ENCODE results near the gene TXNDC16. TPM values are rescaled to one million over a fixed set of nuclear protein-coding genes. Genes with fewer than 3 reads are reported as not detected.
A peak's percentile ranks its signal among the peaks of the same experiment; 100 is the strongest.

Gene TXNDC16
- total RNA-seq, 1 donor from 2014 or later: 1.7 TPM

- Histone ChIP-seq H3K27me3 (ENCODE audit: insufficient read depth, low read length) (no peaks in the 10 kb centered on the region), H3K9ac (ENCODE audit: low read length) (no peak overlapping the region), H3K9me3 (ENCODE audit: insufficient read depth, low read depth, low read length) (no peaks in the 10 kb centered on the region), H4K20me1 (ENCODE audit: insufficient read depth, low read length) (no peaks in the 10 kb centered on the region), H3K36me3 (ENCODE audit: insufficient read depth, low read length) (no peaks in the 10 kb centered on the region), H2AFZ (ENCODE audit: low read depth, low read length) (no peak overlapping the region), H3K79me2 (ENCODE audit: insufficient read depth, low read length) (no peaks in the 10 kb centered on the region), H3K4me3 (ENCODE audit: insufficient read depth, low read depth, low read length) (no peak overlapping the region), H3K27ac (ENCODE audit: low read depth, low read length) (peak overlapping the region; percentile 64), H3K4me2 (ENCODE audit: low read length) (peak overlapping the region; percentile 35), H3K4me1 (ENCODE audit: insufficient read depth, low read length) (peaks cover 27% of the 10 kb centered on the region)
- peak; percentile 93 for FAIRE-seq
- Mint-ChIP-seq H3K4me1 (ENCODE audit: low read depth, unreplicated experiment) (peaks cover 35% of the 10 kb centered on the region), H3K27me3 (ENCODE audit: low read depth, unreplicated experiment) (no peaks in the 10 kb centered on the region), H3K36me3 (ENCODE audit: low read depth, unreplicated experiment) (no peaks in the 10 kb centered on the region), H3K4me3 (ENCODE audit: unreplicated experiment) (no peak overlapping the region), H3K27ac (ENCODE audit: unreplicated experiment) (peak overlapping the region; percentile 79), H3K9me3 (ENCODE audit: unreplicated experiment) (no peaks in the 10 kb centered on the region)
- no peak for TF ChIP-seq CTCF (IDR thresholded peaks at IDR 0.05; ENCODE audit: insufficient read depth, low read depth, low read length)
- no peak for TF ChIP-seq EZH2 (IDR thresholded peaks at IDR 0.05; ENCODE audit: insufficient read depth, low read length)
- DNase-seq (ENCODE audit: low read depth): peak; percentile 86
These were observed 96.8 kb downstream of the TXNDC16 start for GRCh38 chr14:52455291-52456088.

DNA sequence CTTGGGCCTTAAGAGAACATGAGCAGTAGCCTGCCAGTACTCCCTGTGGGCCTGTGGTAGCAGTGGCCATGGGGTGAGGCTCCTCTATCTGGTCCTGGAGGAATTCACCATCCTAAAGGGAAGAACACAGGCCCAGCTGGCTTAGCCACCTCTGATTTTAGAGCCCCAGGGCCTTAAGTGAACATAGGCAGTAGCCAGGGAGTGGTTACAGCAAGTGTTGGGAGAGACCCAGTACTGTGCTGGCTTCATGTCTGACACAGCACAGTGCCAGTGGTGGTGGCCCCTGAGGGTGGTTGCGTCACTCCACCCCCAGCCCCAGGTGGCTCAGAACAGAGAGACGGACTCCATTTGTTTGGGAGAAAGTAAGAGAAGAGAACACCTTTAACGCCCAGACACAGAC is 105.1 kb downstream of the TXNDC16 start:
- no peak overlapping the region for H2AFZ ChIP-seq (ENCODE audit: low read depth, low read length)
- H3K36me3 ChIP-seq (ENCODE audit: insufficient read depth, low read length): no peaks in the 10 kb centered on the region
- no peaks in the 10 kb centered on the region for H4K20me1 ChIP-seq (ENCODE audit: insufficient read depth, low read length)
- H3K9ac ChIP-seq (ENCODE audit: low read length): no peak overlapping the region
- H3K36me3 Mint-ChIP-seq (ENCODE audit: low read depth, unreplicated experiment): no peaks in the 10 kb centered on the region
- no peak overlapping the region for H3K4me2 ChIP-seq (ENCODE audit: low read length)
- no peaks in the 10 kb centered on the region for H3K79me2 ChIP-seq (ENCODE audit: insufficient read depth, low read length)
- H3K27ac Mint-ChIP-seq (ENCODE audit: unreplicated experiment): no peak overlapping the region
- H3K27me3 ChIP-seq (ENCODE audit: insufficient read depth, low read length): no peaks in the 10 kb centered on the region
- H3K4me1 Mint-ChIP-seq (ENCODE audit: low read depth, unreplicated experiment): no peaks in the 10 kb centered on the region
- no peak for FAIRE-seq
- no peak overlapping the region for H3K27ac ChIP-seq (ENCODE audit: low read depth, low read length)
- H3K4me3 Mint-ChIP-seq (ENCODE audit: unreplicated experiment): no peak overlapping the region
- H3K4me1 ChIP-seq (ENCODE audit: insufficient read depth, low read length): no peaks in the 10 kb centered on the region
- no peak overlapping the region for H3K4me3 ChIP-seq (ENCODE audit: insufficient read depth, low read depth, low read length)
- no peak for DNase-seq (ENCODE audit: low read depth)
- no peaks in the 10 kb centered on the region for H3K9me3 Mint-ChIP-seq (ENCODE audit: unreplicated experiment)
- no peaks in the 10 kb centered on the region for H3K27me3 Mint-ChIP-seq (ENCODE audit: low read depth, unreplicated experiment)
- TF ChIP-seq CTCF (IDR thresholded peaks at IDR 0.05; ENCODE audit: insufficient read depth, low read depth, low read length) (no peak), EZH2 (IDR thresholded peaks at IDR 0.05; ENCODE audit: insufficient read depth, low read length) (no peak)
- H3K9me3 ChIP-seq (ENCODE audit: insufficient read depth, low read depth, low read length): no peaks in the 10 kb centered on the region

GRCh38 chr14:52446355-52446754 is 106.0 kb downstream of the TXNDC16 start:
- no peak overlapping the region for H3K4me3 Mint-ChIP-seq (ENCODE audit: unreplicated experiment)
- Histone ChIP-seq H3K27me3 (ENCODE audit: insufficient read depth, low read length) (no peaks in the 10 kb centered on the region), H3K4me1 (ENCODE audit: insufficient read depth, low read length) (no peaks in the 10 kb centered on the region), H3K4me2 (ENCODE audit: low read length) (no peak overlapping the region), H3K79me2 (ENCODE audit: insufficient read depth, low read length) (no peaks in the 10 kb centered on the region), H2AFZ (ENCODE audit: low read depth, low read length) (no peak overlapping the region), H3K4me3 (ENCODE audit: insufficient read depth, low read depth, low read length) (no peak overlapping the region), H3K9me3 (ENCODE audit: insufficient read depth, low read depth, low read length) (no peaks in the 10 kb centered on the region), H4K20me1 (ENCODE audit: insufficient read depth, low read length) (no peaks in the 10 kb centered on the region), H3K27ac (ENCODE audit: low read depth, low read length) (no peak overlapping the region), H3K9ac (ENCODE audit: low read length) (no peak overlapping the region), H3K36me3 (ENCODE audit: insufficient read depth, low read length) (no peaks in the 10 kb centered on the region)
- FAIRE-seq (no peak), DNase-seq (ENCODE audit: low read depth) (no peak)
- no peaks in the 10 kb centered on the region for H3K36me3 Mint-ChIP-seq (ENCODE audit: low read depth, unreplicated experiment)
- H3K9me3 Mint-ChIP-seq (ENCODE audit: unreplicated experiment): no peaks in the 10 kb centered on the region
- no peak overlapping the region for H3K27ac Mint-ChIP-seq (ENCODE audit: unreplicated experiment)
- H3K27me3 Mint-ChIP-seq (ENCODE audit: low read depth, unreplicated experiment): no peaks in the 10 kb centered on the region
- TF ChIP-seq CTCF (IDR thresholded peaks at IDR 0.05; ENCODE audit: insufficient read depth, low read depth, low read length) (no peak), EZH2 (IDR thresholded peaks at IDR 0.05; ENCODE audit: insufficient read depth, low read length) (no peak)
- H3K4me1 Mint-ChIP-seq (ENCODE audit: low read depth, unreplicated experiment): no peaks in the 10 kb centered on the region

Data from astrocyte (in vitro differentiated cells and primary cell).